ENCODE data around the gene ABHD16B.
"Not testable (repeated sequence)": the region's sequence is repeated elsewhere in the genome, so short reads cannot be mapped to it uniquely, and the experiment has no call there.

The ABHD16B gene

DNA sequence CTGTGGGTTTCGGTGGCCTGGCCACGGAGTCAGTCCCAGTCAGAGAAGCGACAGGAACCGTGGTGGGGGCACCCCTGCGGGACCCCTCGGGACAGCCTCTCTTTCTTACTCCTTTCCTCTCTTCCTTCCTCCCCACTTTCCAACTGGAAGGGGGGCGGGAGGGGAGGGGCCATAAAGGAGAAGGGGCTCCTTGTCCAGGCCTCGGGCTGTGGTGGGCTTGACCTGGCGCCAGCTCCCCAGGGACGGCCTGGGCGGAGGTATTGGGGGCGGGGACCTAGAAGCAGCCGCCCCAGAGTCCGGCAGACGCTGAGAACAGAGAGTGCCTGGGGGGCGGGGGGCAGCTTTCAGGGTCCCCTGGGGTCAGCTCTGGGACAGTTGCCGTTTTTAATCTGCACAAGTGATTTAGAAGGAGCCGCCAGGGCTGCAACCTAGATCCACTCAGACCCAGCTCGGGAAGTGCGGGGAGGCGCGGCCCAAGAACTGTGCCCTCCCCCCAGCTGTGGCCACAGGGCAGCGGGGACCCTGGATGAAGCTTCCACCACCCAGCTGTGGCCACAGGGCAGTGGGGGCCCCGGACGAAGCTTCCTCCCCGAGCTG, 6.4 kb upstream of the ABHD16B start:
- DNase-seq, result no peak

DNA sequence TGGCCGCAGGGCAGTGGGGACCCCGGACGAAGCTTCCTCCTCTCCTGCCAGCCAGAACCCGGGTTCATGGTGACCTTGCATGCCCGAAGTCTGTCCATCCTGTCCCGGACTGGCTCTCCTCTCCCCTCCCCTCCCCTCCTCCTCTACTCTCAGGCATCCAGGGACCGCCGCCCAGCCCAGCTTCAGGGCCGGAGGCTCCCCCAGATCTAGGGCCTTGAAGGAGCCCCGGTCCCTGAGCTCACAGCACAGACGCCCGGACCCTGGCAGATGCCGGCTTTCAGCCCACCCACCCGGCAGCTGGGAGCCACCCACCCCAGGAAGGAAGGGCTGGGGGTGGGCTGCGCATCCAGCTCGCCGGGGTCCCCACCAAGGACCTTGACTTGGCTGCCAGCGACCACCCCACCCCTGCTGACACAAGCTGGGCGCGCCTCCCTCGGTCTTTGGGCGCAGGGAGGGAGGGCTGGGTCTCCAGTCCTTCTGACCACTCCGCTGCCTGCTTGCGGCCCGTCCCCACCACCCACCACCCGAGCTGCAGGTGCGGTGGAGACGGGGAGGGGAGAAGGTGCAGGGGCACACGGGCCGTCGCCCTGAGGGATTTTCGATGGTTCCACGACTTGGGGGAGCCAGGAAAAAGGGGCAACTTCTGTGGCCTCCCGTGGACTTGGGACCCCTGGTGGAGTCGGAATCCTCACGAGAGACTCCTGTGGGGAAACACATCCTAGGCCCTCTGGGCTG, 5.8 kb upstream of the ABHD16B start:
- no peak for DNase-seq

DNA sequence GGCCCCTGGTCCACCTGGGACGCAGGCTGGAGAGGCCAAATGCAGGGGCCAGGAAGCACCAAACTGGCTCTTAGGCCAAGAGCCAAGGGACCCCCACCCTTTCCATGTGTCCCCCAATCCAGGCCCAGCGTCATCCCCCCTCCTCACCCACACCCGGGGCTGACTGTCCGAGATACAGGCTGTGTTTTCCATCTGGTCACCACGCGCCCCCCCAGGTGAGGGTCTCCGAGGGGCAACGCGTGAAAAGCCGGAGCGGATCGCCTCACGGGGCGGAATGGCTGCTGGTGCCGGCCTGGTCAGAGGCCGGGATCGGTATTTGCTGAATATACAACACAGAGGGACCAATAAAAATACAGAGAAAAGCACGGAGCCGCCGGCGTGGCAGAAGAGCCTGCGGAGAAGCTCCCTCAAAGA, 5.2 kb upstream of the ABHD16B start:
- no peak for DNase-seq

DNA sequence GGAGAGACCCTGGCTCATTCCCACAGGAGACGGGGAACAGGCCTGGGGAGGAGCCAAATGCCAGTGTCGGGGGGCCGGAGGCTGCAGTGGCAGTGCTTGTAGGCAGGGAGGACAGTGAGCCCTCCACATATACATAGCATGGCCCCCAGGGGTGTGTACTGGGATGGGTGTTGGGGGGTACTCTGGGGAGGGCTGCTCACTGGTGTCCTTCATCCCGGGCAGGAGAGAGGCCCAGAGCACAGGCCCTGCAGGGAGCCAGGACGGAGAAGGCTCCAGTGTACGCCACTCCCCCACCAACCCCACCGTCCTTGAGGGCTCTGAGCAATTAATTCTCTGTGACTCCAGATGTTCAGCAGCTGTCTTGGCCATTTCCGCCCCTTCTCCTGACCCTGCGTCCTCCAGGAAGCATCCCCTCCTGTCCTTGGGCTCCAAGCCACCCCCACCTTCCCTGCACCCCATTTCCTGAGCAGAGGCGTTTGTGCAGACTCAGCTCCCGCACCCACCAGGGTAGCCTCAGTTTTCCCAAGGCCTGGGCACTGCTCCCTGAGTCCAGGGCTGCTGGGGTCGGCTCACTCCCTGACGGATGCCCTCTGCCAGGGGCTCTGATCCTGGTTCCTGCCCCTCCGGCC, 3.4 kb upstream of the ABHD16B start:
- DNase-seq, result no peak

DNA sequence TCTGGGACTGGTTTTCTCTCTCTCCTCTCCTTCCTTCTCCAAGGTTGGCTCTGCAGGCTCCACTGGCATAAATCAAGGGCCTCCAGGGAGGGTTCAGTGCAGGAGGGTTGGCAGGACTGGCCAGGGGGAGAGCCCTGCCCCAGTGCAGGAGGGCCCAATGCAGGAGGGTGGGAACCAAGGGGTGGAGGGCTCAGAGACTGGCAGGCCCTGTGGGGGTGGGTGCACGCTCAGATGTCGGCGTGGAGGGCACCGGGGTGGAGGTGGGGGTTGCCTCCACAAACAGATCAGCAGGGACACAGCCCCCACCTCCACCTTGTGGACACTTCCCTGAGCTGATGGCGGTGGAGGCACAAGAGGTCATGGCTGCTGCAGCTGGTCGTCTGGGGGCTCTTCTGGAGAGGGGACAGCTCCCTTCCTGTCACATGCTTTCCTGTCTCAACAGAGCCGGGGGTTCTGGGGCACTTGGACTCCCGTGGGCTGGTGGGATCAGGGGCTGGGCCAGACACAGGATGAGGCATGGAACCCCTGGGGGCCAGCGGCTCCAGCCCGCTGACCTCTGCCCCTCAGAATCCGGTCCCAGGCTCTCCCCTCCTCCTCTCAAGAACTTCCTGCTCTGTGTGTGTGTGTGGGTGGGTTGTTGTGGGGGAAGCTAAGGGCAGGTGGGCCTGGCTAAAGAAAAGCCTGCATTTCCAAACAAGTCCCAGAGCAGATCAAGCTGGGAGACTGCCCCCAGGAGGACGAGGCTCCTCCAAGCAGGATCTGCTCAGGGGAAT, 2.7 kb upstream of the ABHD16B start:
- DNase-seq, result no peak

DNA sequence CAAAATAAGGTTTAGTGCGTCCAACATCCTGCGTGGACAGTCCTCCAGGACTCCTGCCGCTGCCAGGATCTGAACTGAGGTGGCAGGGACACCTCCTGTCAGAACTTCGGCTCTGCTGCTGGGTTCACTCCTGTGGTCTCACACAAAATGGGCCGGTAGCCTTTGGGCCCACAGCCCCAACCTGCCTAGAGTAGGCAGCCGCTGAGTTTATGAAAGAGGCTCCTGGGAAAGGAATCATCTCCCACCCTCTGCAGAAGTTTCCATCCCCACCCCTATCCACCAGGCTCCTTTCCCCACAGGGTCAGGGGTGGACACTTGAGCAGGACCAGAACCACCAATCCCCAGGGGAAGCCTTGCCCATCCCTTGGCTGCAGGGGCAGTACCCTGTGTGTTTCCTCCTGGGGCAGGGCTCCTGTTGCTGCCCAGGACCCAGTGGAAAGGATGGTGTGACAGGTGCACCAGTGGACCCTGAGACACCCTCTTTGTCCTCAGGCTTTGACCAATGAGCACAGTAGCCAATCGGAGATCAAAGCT, 2.1 kb upstream of the ABHD16B start:
- no peak for DNase-seq

DNA sequence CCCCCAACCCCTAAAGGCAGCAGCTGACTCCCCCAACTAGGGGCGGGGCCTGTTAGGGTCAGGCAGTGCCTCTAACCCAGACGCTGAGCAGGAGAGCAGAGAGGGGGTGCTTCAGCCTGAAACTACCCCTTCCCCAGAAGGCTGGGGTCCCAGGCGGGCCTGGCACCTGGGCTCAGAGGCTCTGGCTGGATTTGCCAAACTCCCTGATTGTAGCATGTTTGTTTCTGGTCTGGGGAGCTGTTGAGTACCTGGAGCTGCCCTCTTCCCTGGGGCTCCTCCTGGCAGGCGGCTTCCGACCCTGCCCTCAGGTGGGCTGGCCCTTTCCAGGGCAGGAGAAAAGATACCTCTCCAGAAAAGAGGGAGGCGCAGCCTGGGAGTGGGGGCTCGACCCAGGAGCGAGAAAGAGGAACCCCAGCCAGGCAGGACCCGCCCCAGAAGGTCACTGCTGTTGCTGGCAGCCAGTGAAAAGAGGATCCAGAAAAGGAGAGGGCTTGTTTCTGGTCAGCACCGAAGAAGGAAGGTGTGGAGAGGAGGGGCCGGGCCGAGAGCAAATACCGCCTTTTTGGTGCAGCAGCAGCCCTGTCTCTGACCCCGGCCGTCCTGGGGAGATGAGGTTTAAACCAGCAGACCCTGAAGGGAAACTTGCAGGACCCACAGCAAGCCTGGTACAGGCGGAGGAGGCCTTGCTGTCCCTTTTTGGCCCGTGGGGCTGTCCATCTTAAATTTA, 810 bp upstream of the ABHD16B start:
- DNase-seq, result peak in 4 of 56 donors; percentile 19 to 32 (median 24)

DNA sequence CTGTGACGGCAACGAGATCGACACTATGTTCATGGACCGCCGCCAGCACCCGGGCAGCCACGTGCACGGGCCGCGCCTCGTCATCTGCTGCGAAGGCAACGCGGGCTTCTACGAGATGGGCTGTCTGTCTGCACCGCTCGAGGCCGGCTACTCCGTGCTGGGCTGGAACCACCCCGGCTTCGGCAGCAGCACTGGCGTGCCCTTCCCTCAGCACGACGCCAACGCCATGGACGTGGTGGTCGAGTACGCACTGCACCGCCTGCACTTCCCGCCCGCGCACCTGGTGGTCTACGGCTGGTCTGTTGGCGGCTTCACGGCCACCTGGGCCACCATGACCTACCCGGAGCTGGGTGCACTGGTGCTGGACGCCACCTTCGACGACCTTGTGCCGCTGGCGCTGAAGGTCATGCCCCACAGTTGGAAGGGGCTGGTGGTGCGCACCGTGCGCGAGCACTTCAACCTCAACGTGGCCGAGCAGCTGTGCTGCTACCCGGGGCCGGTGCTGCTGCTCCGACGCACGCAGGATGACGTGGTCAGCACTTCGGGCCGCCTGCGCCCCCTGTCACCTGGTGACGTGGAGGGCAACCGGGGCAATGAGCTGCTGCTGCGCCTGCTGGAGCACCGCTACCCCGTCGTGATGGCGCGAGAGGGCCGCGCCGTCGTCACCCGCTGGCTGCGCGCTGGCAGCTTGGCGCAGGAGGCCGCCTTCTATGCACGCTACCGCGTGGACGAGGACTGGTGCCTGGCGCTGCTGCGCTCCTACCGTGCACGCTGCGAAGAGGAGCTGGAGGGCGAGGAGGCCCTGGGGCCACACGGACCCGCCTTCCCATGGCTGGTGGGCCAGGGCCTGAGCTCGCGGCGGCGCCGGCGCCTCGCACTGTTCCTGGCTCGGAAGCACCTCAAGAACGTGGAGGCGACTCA, 943 bp downstream of the ABHD16B start:
- DNase-seq, result no peak

DNA sequence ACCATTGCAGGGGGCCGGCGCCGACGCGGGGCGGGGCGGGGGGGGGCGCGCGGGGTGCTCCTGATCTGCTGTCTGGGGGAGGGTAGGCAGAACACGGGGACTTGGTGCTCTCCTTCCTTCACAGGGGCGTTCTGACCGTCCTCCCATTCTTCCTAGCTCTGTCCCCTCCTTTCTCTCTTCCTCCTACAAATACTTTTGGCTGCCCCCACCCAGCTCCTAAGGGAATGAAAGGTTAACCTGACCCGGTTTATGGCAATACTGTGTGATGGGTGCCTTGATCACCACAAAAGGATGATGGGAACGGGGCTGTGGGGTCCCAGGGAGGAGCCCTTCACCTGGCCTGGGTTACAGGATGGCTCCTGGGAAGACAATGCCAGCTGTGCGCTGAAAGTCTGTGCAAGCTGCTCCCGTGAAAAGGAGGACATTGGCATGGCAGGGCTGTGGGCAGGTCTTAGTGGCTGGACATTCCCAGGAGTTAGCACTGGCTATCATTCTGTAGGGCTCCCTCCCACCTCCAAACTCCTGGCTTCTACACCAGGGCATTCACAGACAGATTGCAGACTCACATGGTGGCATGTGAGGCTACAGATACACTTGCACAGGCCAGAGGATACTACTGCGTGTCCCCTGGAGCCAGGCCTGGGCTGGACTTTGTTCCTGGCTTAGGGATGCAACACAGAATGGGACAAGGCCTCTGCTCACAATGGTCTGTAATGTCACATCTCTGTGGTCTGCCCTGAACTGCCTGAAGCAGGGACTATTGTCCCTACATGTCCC, 1.9 kb downstream of the ABHD16B start:
- no peak for DNase-seq

DNA sequence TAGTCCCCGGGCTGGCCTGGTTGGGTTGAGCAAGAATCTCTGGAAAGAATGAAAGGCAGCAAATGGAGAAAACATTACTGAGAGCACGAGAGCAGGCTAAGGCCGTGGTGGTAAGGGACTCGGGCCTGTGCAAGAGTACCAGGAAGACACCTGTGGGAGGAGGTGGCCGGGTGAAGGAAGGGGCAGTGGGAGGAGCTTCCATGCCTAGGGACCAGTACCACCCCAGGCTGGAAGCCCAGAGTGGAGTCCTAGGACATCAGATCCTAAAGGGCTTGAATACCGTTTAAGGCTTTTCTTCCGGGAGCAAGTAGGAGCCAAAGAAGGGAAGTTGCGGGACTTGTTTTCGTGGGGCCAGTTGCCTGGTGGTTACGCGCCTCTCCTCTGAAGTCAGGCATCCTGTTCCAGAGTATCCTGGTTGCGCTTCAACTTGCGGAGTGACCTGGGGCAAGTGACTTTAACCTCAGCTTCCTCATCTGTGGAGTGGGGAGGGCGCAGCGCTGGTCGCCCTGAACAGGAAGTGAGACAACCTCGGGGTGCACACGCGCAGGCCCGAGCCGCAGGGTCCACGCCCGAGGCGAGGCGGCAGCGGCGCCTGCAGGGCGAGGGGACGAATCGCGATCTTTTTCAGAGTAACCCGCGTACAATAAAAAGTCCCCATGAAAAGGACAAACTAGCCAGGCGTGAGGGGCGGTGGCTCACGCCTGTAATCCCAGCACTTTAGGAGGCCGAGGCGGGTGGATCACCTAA, 2.7 kb downstream of the ABHD16B start:
- DNase-seq, result peak in 48 of 56 donors; percentile 5 to 76 (median 46)

DNA sequence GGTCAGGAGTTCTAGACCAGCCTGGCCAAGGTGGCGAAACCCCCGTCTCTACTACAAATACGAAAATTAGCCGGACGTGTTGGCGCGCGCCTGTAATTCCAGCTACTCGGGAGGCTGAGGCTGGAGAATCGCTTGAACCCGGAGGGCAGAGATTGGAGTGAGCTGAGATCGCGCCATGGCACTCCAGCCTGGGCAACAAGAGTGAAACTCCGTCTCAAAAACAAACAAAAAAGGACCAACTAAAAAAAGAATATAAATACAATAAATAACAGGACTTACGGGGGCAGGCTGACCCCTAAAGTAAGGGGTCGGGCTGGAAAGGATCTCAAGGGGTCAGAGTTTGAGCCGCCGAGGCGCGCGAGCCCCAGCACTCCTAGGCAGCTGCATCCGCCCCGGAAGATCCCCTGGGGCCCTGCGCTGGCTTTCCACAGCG, 3.3 kb downstream of the ABHD16B start:
- no peak for DNase-seq

DNA sequence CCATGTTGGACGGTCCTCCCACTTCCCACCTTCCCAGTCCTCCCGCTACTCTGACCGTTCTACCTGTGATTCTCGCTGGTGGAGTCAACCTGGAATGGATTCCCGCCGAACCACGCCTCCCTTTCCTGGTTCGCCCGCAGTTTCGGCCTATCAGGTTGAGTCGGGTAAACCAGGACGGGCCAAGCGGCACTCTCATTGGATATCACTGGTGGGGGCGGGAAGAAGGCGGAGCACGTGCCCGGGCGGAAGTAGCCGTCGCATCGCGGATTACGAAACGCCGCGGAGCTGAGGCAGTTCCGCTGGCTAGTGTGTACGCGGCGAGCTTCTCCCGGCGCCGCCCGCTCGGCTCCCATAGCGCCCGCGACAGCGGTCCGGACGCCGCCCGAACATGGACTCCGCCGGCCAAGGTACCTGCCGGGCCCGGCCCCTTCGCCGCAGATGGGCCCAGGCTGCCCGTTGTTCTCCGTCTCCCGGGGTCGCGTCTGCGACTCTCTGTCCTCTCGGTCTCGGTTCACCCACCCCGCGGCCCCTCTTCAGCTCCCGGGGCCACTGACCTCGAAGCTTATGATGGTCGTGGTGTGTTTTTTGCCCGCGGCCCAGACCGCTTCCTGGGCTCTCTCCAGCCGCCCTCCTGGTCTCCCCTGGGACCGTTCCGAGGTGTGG, 3.8 kb downstream of the ABHD16B start, which contains the start of gene TPD52L2:
Gene TPD52L2 (plus strand): TSS at position 293 of the 663 bp plus-strand sequence. CDS start 96 bp downstream, at position 389.
- peak; percentile 82 to 99 (median 97) for DNase-seq

DNA sequence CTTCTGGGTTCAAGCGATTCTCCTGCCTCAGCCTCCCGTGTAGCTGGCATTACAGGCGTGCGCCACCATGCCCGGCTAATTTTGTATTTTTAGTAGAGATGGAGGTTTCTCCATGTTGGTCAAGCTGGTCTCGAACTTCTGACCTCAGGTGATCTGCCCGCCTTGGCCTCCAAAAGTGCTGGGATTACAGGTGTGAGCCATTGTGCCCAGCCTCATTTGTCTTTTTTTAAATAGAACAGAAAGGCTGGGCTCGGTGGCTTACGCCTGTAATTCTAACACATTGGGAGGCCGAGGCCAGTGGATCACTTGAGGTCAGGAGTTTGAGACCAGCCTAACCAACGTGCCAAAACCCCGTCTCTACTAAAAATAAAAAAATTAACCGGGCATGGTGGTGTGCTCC, 5.7 kb downstream of the ABHD16B start:
- not testable (repeated sequence) for DNase-seq

DNA sequence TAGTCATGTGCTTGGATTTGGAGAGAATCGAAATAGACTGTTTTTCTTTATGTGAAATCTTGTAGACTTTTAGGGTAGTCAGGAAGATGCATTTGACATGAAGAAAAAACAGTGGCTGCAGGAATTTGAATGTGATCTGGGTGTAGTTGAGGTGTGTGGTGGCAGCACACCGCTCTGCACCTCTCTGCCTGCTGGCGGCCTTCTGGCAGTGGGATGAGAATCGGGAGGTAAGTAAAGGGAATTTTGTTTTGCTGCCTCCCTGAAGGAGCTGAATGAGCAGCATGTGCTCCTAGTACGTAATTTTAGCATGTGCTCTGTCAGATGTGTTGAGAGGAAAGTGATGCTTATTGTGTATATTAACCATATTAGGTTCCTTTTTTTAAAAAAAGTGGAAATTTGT, 7.0 kb downstream of the ABHD16B start:
- DNase-seq, result no peak

DNA sequence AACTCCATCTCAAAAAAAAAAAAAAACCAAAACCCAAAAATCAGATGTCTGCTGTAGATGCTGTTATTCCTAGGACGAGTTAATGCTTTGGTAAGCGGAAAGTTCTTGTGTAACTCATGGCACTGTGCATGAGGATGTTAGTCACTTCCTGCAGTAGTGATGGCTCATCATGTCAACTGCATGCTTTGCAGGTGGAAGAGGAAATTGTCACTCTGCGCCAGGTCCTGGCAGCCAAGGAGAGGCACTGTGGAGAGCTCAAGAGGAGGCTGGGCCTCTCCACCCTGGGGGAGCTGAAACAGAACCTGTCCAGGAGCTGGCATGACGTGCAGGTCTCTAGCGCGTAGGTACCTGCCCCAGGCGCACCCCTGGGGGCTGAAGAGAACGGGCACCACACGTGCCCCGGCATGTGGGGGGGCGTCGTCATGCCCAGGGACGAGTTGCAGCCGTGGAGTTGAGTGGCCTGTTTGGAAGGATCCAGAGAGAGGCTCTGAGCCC, 12.2 kb downstream of the ABHD16B start:
- peak in 14 of 56 donors; percentile 1 to 57 (median 22) for DNase-seq

DNA sequence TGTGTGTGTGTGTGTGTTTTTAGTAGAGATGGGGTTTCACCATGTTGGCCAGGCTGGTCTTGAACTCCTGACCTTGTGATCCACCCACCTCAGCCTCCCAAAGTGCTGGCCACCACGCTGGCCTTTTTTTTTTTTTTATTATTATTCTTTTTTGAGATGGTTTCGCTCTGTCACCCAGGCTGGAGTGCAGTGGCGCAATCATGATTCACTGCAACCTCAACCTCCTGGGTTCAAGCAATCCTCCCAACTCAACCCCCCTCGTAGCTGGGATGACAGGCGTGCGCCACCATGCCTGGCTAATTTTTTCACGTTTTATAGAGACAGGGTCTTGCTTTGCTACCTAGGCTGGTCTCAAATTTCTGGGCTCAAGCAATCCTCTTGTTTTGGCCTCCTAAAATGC, 12.9 kb downstream of the ABHD16B start:
- DNase-seq, result not testable (repeated sequence)

DNA sequence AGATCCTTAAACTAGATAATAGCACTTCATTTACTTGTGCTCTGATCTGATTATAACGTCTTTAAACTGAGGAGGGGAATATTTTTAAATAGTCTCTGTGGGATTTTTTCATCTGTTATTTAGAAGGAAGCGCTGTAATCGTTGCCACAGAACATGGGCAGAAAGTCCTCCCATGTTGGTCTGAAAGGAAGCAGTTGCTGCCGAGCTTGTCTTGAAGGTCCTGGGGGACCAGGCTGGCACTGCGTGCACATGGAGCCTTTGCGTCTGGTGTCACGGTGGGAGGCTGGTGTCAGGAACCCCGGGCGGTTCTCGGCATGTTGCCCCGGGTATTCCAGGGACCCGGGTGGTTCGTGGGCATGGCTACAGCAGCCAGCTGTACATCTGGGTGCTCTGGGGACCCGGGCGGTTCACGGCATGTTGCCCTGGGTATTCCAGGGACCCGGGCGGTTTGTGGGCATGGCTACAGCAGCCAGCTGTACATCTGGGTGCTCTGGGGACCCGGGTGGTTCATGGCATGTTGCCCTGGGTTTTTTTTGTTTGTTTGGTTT, 15.3 kb downstream of the ABHD16B start:
- no peak for DNase-seq
